CD4-positive, CD25-positive, alpha-beta regulatory T cell (primary cell): Measurements from ENCODE around the gene FAM78B. TPM values are rescaled to one million over a fixed set of nuclear protein-coding genes. Genes with fewer than 3 reads are reported as not detected.

ENCODE experiments used
- ATAC-seq, 2 donors: fragments of 150-1000 bp; cut with Tn5 transposase; one replicate each; pipeline ENCODE4 v1.10.0; 2021; ENCODE audit warnings: low read depth in 2 of 2, moderate number of reproducible peaks in 2 of 2, moderate library complexity in 1 of 2
- DNase-seq, 3 donors: peaks; one replicate each; pipeline versions ENCODE4 v3.0.0 to v3.0.0-alpha.2; 2012 to 2022; ENCODE audit warnings: mixed read lengths in 1 of 3
- H3K27ac ChIP-seq: one replicate; pipeline ENCODE4 v1.7.0; 2013; ENCODE audit warnings: mild to moderate bottlenecking, low read length; ENCODE audit not compliant: insufficient read depth, poor library complexity, severe bottlenecking
- H3K27me3 ChIP-seq: one replicate; pipeline ENCODE4 v1.7.0; 2013; ENCODE audit warnings: low read length; ENCODE audit not compliant: control insufficient read depth, insufficient read depth
- H3K36me3 ChIP-seq: one replicate; pipeline ENCODE4 v1.7.0; 2013; ENCODE audit warnings: mild to moderate bottlenecking, low read length, moderate library complexity; ENCODE audit not compliant: control insufficient read depth, insufficient read depth
- H3K4me1 ChIP-seq: 2 replicates; pipeline ENCODE4 v1.7.0; 2013; ENCODE audit warnings: mild to moderate bottlenecking, low read length; ENCODE audit not compliant: insufficient read depth, control insufficient read depth, poor library complexity, severe bottlenecking
- H3K4me3 ChIP-seq: one replicate; pipeline ENCODE4 v1.7.0; 2013; ENCODE audit warnings: low read depth, mild to moderate bottlenecking, low read length, moderate library complexity
- H3K9me3 ChIP-seq, 2 experiments: 1 replicate in 1 of 2; 2 replicates in 1 of 2; pipeline ENCODE4 v1.7.0; 2013; ENCODE audit warnings: low read length in 2 of 2, mild to moderate bottlenecking in 1 of 2, moderate library complexity in 1 of 2; ENCODE audit not compliant: control insufficient read depth in 2 of 2
- H3K27ac Mint-ChIP-seq, 3 donors: one replicate each; pipeline ENCODE4 v1.8.0; 2020 to 2022; ENCODE audit warnings: mild to moderate bottlenecking in 3 of 3, mixed read lengths in 3 of 3, moderate library complexity in 2 of 3
- H3K27me3 Mint-ChIP-seq: one replicate; pipeline ENCODE4 v1.8.0; 2022; ENCODE audit warnings: mild to moderate bottlenecking, mixed read lengths
- H3K36me3 Mint-ChIP-seq: one replicate; pipeline ENCODE4 v1.8.0; 2020; ENCODE audit warnings: mixed read lengths
- H3K4me1 Mint-ChIP-seq, 4 donors: one replicate each; pipeline ENCODE4 v1.8.0; 2020 to 2022; ENCODE audit warnings: mixed read lengths in 4 of 4, mild to moderate bottlenecking in 1 of 4
- H3K4me3 Mint-ChIP-seq, 4 donors: one replicate each; pipeline ENCODE4 v1.8.0; 2020 to 2022; ENCODE audit warnings: mild to moderate bottlenecking in 4 of 4, mixed read lengths in 4 of 4, moderate library complexity in 3 of 4
- H3K9me3 Mint-ChIP-seq, 7 donors: one replicate each; pipeline ENCODE4 v1.8.0; 2020 to 2022; ENCODE audit warnings: mixed read lengths in 7 of 7, mild to moderate bottlenecking in 3 of 7, moderate library complexity in 2 of 7
- polyA plus RNA-seq, 4 donors: library from polyadenylated mRNA; unstranded; fragments of 300-500 nt; fragmentation: Illumina TruSeq; gene quantifications; one replicate each; pipeline ENCODE4 v1.2.3, GENCODE V29; 2021
- total RNA-seq: library from RNA; stranded (reverse); gene quantifications from one replicate; pipeline ENCODE4 v1.2.3, GENCODE V29; 2022

The FAM78B gene
- total and polyA plus RNA-seq, 5 donors from 2014 or later, result 0.07 to 0.30 TPM; not detected in 3

DNA sequence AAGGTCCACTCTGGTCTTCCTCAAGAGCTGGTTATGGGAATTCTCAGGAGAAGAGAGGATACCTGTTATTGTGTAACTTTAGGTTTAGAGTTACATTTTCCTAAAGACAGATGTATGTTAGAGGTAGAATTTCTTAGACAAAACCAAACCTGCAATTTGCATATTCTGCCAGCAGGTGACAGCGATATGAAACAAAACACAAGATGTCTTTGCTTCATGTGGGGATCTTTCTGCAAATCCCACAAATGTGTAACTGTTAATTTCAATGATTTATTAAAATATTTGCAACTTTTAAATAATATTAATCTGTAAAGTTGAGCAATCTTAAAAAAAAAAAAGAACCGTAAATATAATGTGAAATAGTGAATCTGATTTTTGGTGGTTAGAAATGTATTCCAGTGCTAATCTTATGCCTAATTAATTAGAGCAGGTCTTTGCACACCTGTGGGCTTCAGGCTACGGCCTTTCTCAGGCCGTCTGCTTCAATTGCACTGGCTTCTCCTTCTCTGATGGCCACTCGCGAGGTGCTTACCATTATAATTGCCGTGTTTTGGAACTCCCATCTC, 33.4 kb downstream of the FAM78B start:
- Histone ChIP-seq H3K4me3 (no peak overlapping the region), H3K9me3 (peaks cover 0 to 4% of the 10 kb centered on the region in 2 experiments), H3K4me1 (no peaks in the 10 kb centered on the region), H3K27me3 (no peaks in the 10 kb centered on the region), H3K36me3 (no peaks in the 10 kb centered on the region), H3K27ac (no peak overlapping the region)
- Mint-ChIP-seq H3K4me1 (no peaks in the 10 kb centered on the region), H3K4me3 (no peak overlapping the region), H3K27ac (no peak overlapping the region), H3K9me3 (peaks cover 0 to 5% (median 1%) of the 10 kb centered on the region in 7 donors), H3K36me3 (no peaks in the 10 kb centered on the region), H3K27me3 (peaks cover 14% of the 10 kb centered on the region)
- DNase-seq (peak in 1 of 3 donors; percentile 29), ATAC-seq (no peak)

DNA sequence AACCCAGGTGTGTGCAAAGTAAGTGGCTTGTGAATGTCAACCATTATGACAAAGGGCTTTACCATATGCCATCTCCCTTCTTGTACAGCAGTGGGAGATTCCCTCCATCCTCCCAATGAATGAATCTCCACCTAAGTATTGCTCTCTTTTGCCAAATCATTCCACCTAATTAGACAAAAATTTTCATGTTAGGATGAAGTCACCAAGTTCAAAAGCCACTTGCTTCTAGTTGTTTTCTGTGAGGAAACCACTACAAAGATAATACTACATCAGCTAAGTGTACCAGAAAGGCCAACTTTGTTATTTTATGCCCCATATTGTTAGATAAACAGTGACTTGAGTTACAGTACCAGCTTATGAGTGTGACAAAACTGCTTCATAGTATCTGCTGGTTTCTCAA, 34.3 kb downstream of the FAM78B start:
- Mint-ChIP-seq H3K9me3 (peaks cover 0 to 5% (median 1%) of the 10 kb centered on the region in 7 donors), H3K27ac (no peak overlapping the region), H3K4me3 (no peak overlapping the region), H3K27me3 (peaks cover 14% of the 10 kb centered on the region), H3K4me1 (no peaks in the 10 kb centered on the region), H3K36me3 (no peaks in the 10 kb centered on the region)
- H3K27ac ChIP-seq, result no peak overlapping the region
- H3K4me1 ChIP-seq, result no peaks in the 10 kb centered on the region
- no peaks in the 10 kb centered on the region for H3K27me3 ChIP-seq
- H3K36me3 ChIP-seq, result no peaks in the 10 kb centered on the region
- DNase-seq (no peak), ATAC-seq (no peak)
- H3K9me3 ChIP-seq, result peaks cover 0 to 4% of the 10 kb centered on the region in 2 experiments
- no peak overlapping the region for H3K4me3 ChIP-seq

GRCh38 chr1:166129006-166129405, 37.8 kb downstream of the FAM78B start:
- Histone ChIP-seq H3K4me3 (no peak overlapping the region), H3K27me3 (no peaks in the 10 kb centered on the region), H3K36me3 (no peaks in the 10 kb centered on the region), H3K9me3 (peaks cover 0 to 4% of the 10 kb centered on the region in 2 experiments), H3K4me1 (no peaks in the 10 kb centered on the region), H3K27ac (no peak overlapping the region)
- no peak for DNase-seq
- H3K36me3 Mint-ChIP-seq, result no peaks in the 10 kb centered on the region
- peaks cover 0 to 5% (median 1%) of the 10 kb centered on the region in 7 donors for H3K9me3 Mint-ChIP-seq
- no peak overlapping the region for H3K27ac Mint-ChIP-seq
- no peaks in the 10 kb centered on the region for H3K4me1 Mint-ChIP-seq
- H3K27me3 Mint-ChIP-seq, result no peaks in the 10 kb centered on the region
- no peak for ATAC-seq
- no peak overlapping the region for H3K4me3 Mint-ChIP-seq

- H3K4me1 Mint-ChIP-seq, result no peaks in the 10 kb centered on the region
- H3K4me3 ChIP-seq, result no peak overlapping the region
- no peak for ATAC-seq
These were observed 38.6 kb downstream of the FAM78B start for GRCh38 chr1:166128195-166128594.

GRCh38 chr1:166127003-166127402, 39.8 kb downstream of the FAM78B start:
- H3K9me3 Mint-ChIP-seq, result peaks cover 0 to 5% (median 0%) of the 10 kb centered on the region in 7 donors
- no peak overlapping the region for H3K27ac Mint-ChIP-seq
- ATAC-seq (no peak), DNase-seq (no peak)
- no peaks in the 10 kb centered on the region for H3K27me3 ChIP-seq
- H3K27ac ChIP-seq, result no peak overlapping the region
- no peaks in the 10 kb centered on the region for H3K36me3 ChIP-seq
- H3K36me3 Mint-ChIP-seq, result no peaks in the 10 kb centered on the region
- H3K27me3 Mint-ChIP-seq, result no peaks in the 10 kb centered on the region
- no peaks in the 10 kb centered on the region for H3K4me1 ChIP-seq
- H3K4me3 ChIP-seq, result no peak overlapping the region
- no peak overlapping the region for H3K4me3 Mint-ChIP-seq
- no peaks in the 10 kb centered on the region for H3K4me1 Mint-ChIP-seq
- H3K9me3 ChIP-seq, result no peaks in the 10 kb centered on the region

More at GRCh38 chr1:166128195-166128594, 38.6 kb downstream of the FAM78B start:
- Histone ChIP-seq H3K9me3 (peaks cover 0 to 4% of the 10 kb centered on the region in 2 experiments), H3K4me1 (no peaks in the 10 kb centered on the region), H3K27me3 (no peaks in the 10 kb centered on the region), H3K36me3 (no peaks in the 10 kb centered on the region), H3K27ac (no peak overlapping the region)
- no peaks in the 10 kb centered on the region for H3K36me3 Mint-ChIP-seq
- no peak overlapping the region for H3K4me3 Mint-ChIP-seq
- H3K9me3 Mint-ChIP-seq, result peaks cover 0 to 5% (median 0%) of the 10 kb centered on the region in 7 donors
- DNase-seq, result no peak
- no peaks in the 10 kb centered on the region for H3K27me3 Mint-ChIP-seq
- H3K27ac Mint-ChIP-seq, result no peak overlapping the region

DNA sequence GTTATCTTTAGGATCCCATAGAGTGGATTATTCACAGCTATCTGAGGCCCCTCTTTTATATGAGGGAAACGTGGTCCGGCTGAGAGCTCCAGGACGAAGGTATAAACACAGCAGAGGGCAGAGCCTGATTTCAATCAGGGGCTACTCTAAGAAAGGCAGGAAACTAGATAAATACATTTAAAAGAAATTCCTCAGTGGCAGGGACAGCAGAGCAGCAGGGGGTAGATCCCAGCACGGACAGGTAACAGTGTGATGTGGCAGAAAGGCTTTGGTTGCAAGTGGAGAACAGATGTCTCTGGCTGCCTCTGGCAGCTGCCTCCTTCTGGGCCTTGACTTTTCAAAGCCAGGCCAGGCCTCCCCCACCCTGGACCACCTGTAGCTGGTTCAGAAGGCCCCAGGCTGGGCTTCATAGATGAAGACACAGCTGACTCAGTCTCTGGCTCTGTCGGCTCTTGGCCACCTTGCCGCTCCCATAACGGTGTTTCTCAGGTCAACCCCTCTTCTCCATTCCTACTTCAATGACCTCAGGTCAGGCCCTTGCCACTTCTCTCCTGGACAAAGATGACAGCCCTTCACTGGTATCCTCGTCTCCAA, 43.8 kb downstream of the FAM78B start:
- Histone ChIP-seq H3K4me1 (no peaks in the 10 kb centered on the region), H3K36me3 (no peaks in the 10 kb centered on the region), H3K4me3 (no peak overlapping the region), H3K27ac (no peak overlapping the region), H3K9me3 (no peaks in the 10 kb centered on the region), H3K27me3 (no peaks in the 10 kb centered on the region)
- ATAC-seq (no peak), DNase-seq (no peak)
- Mint-ChIP-seq H3K4me1 (no peaks in the 10 kb centered on the region), H3K9me3 (peaks cover 0 to 5% (median 0%) of the 10 kb centered on the region in 7 donors), H3K27me3 (no peaks in the 10 kb centered on the region), H3K27ac (no peak overlapping the region), H3K36me3 (no peaks in the 10 kb centered on the region), H3K4me3 (no peak overlapping the region)

DNA sequence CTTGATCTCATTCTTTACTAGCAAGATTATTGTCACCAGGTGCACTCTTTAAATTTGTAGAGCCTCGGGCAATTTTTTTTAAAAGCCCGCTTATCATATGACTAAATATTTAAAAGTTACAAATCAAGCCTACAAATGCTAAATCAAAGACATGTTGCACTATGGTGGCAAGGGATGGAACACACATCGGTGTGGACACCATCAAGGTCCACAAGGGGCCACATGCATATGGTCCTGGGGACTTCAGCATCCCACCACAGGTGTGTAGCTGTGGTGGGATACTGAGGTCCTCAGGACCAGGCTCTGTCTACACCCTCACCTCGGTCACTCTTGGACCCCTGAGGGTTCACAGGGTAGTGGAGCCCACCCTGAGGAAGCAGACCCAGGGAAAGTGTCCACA, 45.8 kb downstream of the FAM78B start:
- Mint-ChIP-seq H3K4me1 (no peaks in the 10 kb centered on the region), H3K27ac (no peak overlapping the region), H3K4me3 (no peak overlapping the region), H3K9me3 (peaks cover 0 to 2% (median 0%) of the 10 kb centered on the region in 7 donors), H3K36me3 (no peaks in the 10 kb centered on the region), H3K27me3 (no peaks in the 10 kb centered on the region)
- no peak for ATAC-seq
- DNase-seq, result no peak
- Histone ChIP-seq H3K36me3 (no peaks in the 10 kb centered on the region), H3K4me3 (no peak overlapping the region), H3K27ac (no peak overlapping the region), H3K9me3 (no peaks in the 10 kb centered on the region), H3K4me1 (no peaks in the 10 kb centered on the region), H3K27me3 (no peaks in the 10 kb centered on the region)

GRCh38 chr1:166120281-166120680, 46.5 kb downstream of the FAM78B start:
- Histone ChIP-seq H3K27ac (no peak overlapping the region), H3K36me3 (no peaks in the 10 kb centered on the region), H3K4me1 (no peaks in the 10 kb centered on the region), H3K9me3 (no peaks in the 10 kb centered on the region), H3K27me3 (no peaks in the 10 kb centered on the region), H3K4me3 (no peak overlapping the region)
- peaks cover 0 to 2% (median 0%) of the 10 kb centered on the region in 7 donors for H3K9me3 Mint-ChIP-seq
- H3K27ac Mint-ChIP-seq, result no peak overlapping the region
- H3K36me3 Mint-ChIP-seq, result no peaks in the 10 kb centered on the region
- no peak overlapping the region for H3K4me3 Mint-ChIP-seq
- ATAC-seq (no peak), DNase-seq (no peak)
- no peaks in the 10 kb centered on the region for H3K27me3 Mint-ChIP-seq
- no peaks in the 10 kb centered on the region for H3K4me1 Mint-ChIP-seq
